ENCODE results near the gene PIP5K1C. TPM values are rescaled to one million over a fixed set of nuclear protein-coding genes. Genes with fewer than 3 reads are reported as not detected.

Gene PIP5K1C
- polyA plus RNA-seq, 1 donor (not counting 4 experiments of a cell fraction or from before 2014, with no cell fraction given) = 3.6 TPM

- Histone ChIP-seq H3K9ac (ENCODE audit: control insufficient read depth, extremely low read depth, insufficient read depth, low read length) (no peak overlapping the region), H3K4me1 (ENCODE audit: control insufficient read depth, extremely low read depth, insufficient read depth, low read length) (no peaks in the 10 kb centered on the region), H3K27ac (ENCODE audit: control insufficient read depth, insufficient read depth, low read length) (no peak overlapping the region), H3K9me3 (ENCODE audit: control insufficient read depth, low read depth, low read length) (no peaks in the 10 kb centered on the region), H3K79me2 (ENCODE audit: control insufficient read depth, insufficient read depth, low read length) (no peaks in the 10 kb centered on the region), H3K4me3 (ENCODE audit: control insufficient read depth in 2 of 3, extremely low read depth in 1 of 3, insufficient read depth in 2 of 3, low read depth in 1 of 3, low read length in 3 of 3) (no peak overlapping the region), H4K20me1 (ENCODE audit: control insufficient read depth, extremely low read depth, insufficient read depth, low read length) (no peaks in the 10 kb centered on the region), H3K36me3 (ENCODE audit: control insufficient read depth in 2 of 2, extremely low read depth in 1 of 2, insufficient read depth in 2 of 2, low read length in 2 of 2) (no peaks in the 10 kb centered on the region), H3K27me3 (ENCODE audit: control insufficient read depth, extremely low read depth, insufficient read depth, low read length) (peaks cover 16% of the 10 kb centered on the region), H3K9me1 (ENCODE audit: control insufficient read depth, extremely low read depth, insufficient read depth, low read length) (no peaks in the 10 kb centered on the region), H2AFZ (ENCODE audit: control insufficient read depth, low read length) (no peak overlapping the region), H3K4me2 (ENCODE audit: control insufficient read depth, extremely low read depth, insufficient read depth, low read depth, low read length) (no peak overlapping the region)
- FAIRE-seq (no peak), DNase-seq (ENCODE audit: low read depth, low spot score) (no peak)
- no peak for TF ChIP-seq EZH2 (IDR thresholded peaks at IDR 0.05; ENCODE audit: low read length)
- TF ChIP-seq CTCF (optimal IDR thresholded peaks at IDR 0.05 in 1 of 3, IDR thresholded peaks at IDR 0.05 in 1 of 3, conservative IDR thresholded peaks at IDR 0.05 in 1 of 3; ENCODE audit: extremely low read depth in 1 of 3, insufficient read depth in 2 of 3, low read length in 3 of 3) = no peak
- dilution Hi-C loops (cut with MboI; ENCODE audit: extremely low pct_ligation_motif_present, low sequenced_read_pairs) = no loop called here
Observed at GRCh38 chr19:3605361-3605760, 94.9 kb downstream of the PIP5K1C start.

GRCh38 chr19:3604987-3605343 is 95.3 kb downstream of the PIP5K1C start:
- FAIRE-seq (no peak), DNase-seq (ENCODE audit: low read depth, low spot score) (no peak)
- Histone ChIP-seq H2AFZ (ENCODE audit: control insufficient read depth, low read length) (no peak overlapping the region), H3K27me3 (ENCODE audit: control insufficient read depth, extremely low read depth, insufficient read depth, low read length) (peaks cover 16% of the 10 kb centered on the region), H3K27ac (ENCODE audit: control insufficient read depth, insufficient read depth, low read length) (no peak overlapping the region), H3K9me1 (ENCODE audit: control insufficient read depth, extremely low read depth, insufficient read depth, low read length) (no peaks in the 10 kb centered on the region), H4K20me1 (ENCODE audit: control insufficient read depth, extremely low read depth, insufficient read depth, low read length) (no peaks in the 10 kb centered on the region), H3K9ac (ENCODE audit: control insufficient read depth, extremely low read depth, insufficient read depth, low read length) (no peak overlapping the region), H3K9me3 (ENCODE audit: control insufficient read depth, low read depth, low read length) (no peaks in the 10 kb centered on the region), H3K4me1 (ENCODE audit: control insufficient read depth, extremely low read depth, insufficient read depth, low read length) (no peaks in the 10 kb centered on the region), H3K79me2 (ENCODE audit: control insufficient read depth, insufficient read depth, low read length) (no peaks in the 10 kb centered on the region), H3K36me3 (ENCODE audit: control insufficient read depth in 2 of 2, extremely low read depth in 1 of 2, insufficient read depth in 2 of 2, low read length in 2 of 2) (no peaks in the 10 kb centered on the region), H3K4me3 (ENCODE audit: control insufficient read depth in 2 of 3, extremely low read depth in 1 of 3, insufficient read depth in 2 of 3, low read depth in 1 of 3, low read length in 3 of 3) (no peak overlapping the region), H3K4me2 (ENCODE audit: control insufficient read depth, extremely low read depth, insufficient read depth, low read depth, low read length) (no peak overlapping the region)
- dilution Hi-C loops (cut with MboI; ENCODE audit: extremely low pct_ligation_motif_present, low sequenced_read_pairs) = no loop called here
- TF ChIP-seq CTCF (optimal IDR thresholded peaks at IDR 0.05 in 1 of 3, IDR thresholded peaks at IDR 0.05 in 1 of 3, conservative IDR thresholded peaks at IDR 0.05 in 1 of 3; ENCODE audit: extremely low read depth in 1 of 3, insufficient read depth in 2 of 3, low read length in 3 of 3) (no peak), EZH2 (IDR thresholded peaks at IDR 0.05; ENCODE audit: low read length) (no peak)

All from keratinocyte (primary cell).